Type B pancreatic cell (in vitro differentiated cells): ENCODE results near the gene INA. TPM values are rescaled to one million over a fixed set of nuclear protein-coding genes. Genes with fewer than 3 reads are reported as not detected.

Experiments
- DNase-seq: peaks from one replicate; pipeline ENCODE4 v3.0.0; 2021; ENCODE audit warnings: mixed read lengths; ENCODE audit not compliant: unreplicated experiment; ENCODE audit errors: extremely low spot score
- H3K27ac Mint-ChIP-seq: 2 replicates; pipeline ENCODE4 v1.8.0; 2021; ENCODE audit warnings: mild to moderate bottlenecking, mixed read lengths
- H3K27me3 Mint-ChIP-seq: 2 replicates; pipeline ENCODE4 v1.8.0; 2021; ENCODE audit warnings: mixed read lengths
- H3K36me3 Mint-ChIP-seq: 2 replicates; pipeline ENCODE4 v1.8.0; 2021; ENCODE audit warnings: mixed read lengths
- H3K4me1 Mint-ChIP-seq: one replicate; pipeline ENCODE4 v1.8.0; 2021; ENCODE audit warnings: mixed read lengths; ENCODE audit not compliant: unreplicated experiment
- H3K4me3 Mint-ChIP-seq: 2 replicates; pipeline ENCODE4 v1.8.0; 2021; ENCODE audit warnings: mild to moderate bottlenecking, mixed read lengths
- H3K9me3 Mint-ChIP-seq: 2 replicates; pipeline ENCODE4 v1.8.0; 2021; ENCODE audit warnings: mixed read lengths
- CTCF ChIP-seq: fragments of 200-600 bp; sonication (generic); conservative IDR thresholded peaks from 2 replicates; pipeline ENCODE4 v1.5.0; 2021; ENCODE audit warnings: antibody characterized with exemption, mild to moderate bottlenecking
- total RNA-seq: library from RNA; stranded (reverse); gene quantifications from 2 replicates; pipeline ENCODE4 v1.2.1, GENCODE V29; 2021; ENCODE audit warnings: low replicate concordance

Gene INA
- total RNA-seq, 1 donor from 2014 or later = 9.4 TPM

- H3K4me3 Mint-ChIP-seq = no peak overlapping the region
- no peak for TF ChIP-seq CTCF
- no peak overlapping the region for H3K27ac Mint-ChIP-seq
- H3K4me1 Mint-ChIP-seq = no peaks in the 10 kb centered on the region
- DNase-seq = no peak
- no peaks in the 10 kb centered on the region for H3K27me3 Mint-ChIP-seq
- H3K36me3 Mint-ChIP-seq = peaks cover 19% of the 10 kb centered on the region
- no peaks in the 10 kb centered on the region for H3K9me3 Mint-ChIP-seq
Measured at GRCh38 chr10:103316087-103316486, 39.1 kb downstream of the INA start.

GRCh38 chr10:103327906-103328305 lies 51.0 kb downstream of the INA start:
- no peak for TF ChIP-seq CTCF
- no peaks in the 10 kb centered on the region for H3K4me1 Mint-ChIP-seq
- peaks cover 11% of the 10 kb centered on the region for H3K36me3 Mint-ChIP-seq
- DNase-seq = peak; percentile 13
- H3K4me3 Mint-ChIP-seq = no peak overlapping the region
- no peaks in the 10 kb centered on the region for H3K27me3 Mint-ChIP-seq
- no peaks in the 10 kb centered on the region for H3K9me3 Mint-ChIP-seq
- no peak overlapping the region for H3K27ac Mint-ChIP-seq

GRCh38 chr10:103333934-103334520 lies 57.1 kb downstream of the INA start:
- no peaks in the 10 kb centered on the region for H3K4me1 Mint-ChIP-seq
- TF ChIP-seq CTCF = peak; percentile 89
- H3K36me3 Mint-ChIP-seq = peaks cover 19% of the 10 kb centered on the region
- no peak for DNase-seq
- no peaks in the 10 kb centered on the region for H3K27me3 Mint-ChIP-seq
- no peak overlapping the region for H3K4me3 Mint-ChIP-seq
- H3K9me3 Mint-ChIP-seq = no peaks in the 10 kb centered on the region
- H3K27ac Mint-ChIP-seq = no peak overlapping the region

GRCh38 chr10:103334567-103334966 lies 57.6 kb downstream of the INA start:
- no peak for TF ChIP-seq CTCF
- DNase-seq = no peak
- Mint-ChIP-seq H3K27ac (no peak overlapping the region), H3K4me1 (no peaks in the 10 kb centered on the region), H3K4me3 (no peak overlapping the region), H3K27me3 (no peaks in the 10 kb centered on the region), H3K9me3 (no peaks in the 10 kb centered on the region), H3K36me3 (peaks cover 19% of the 10 kb centered on the region)

- Mint-ChIP-seq H3K27ac (no peak overlapping the region), H3K27me3 (no peaks in the 10 kb centered on the region), H3K36me3 (peaks cover 15% of the 10 kb centered on the region), H3K4me3 (no peak overlapping the region), H3K9me3 (no peaks in the 10 kb centered on the region), H3K4me1 (no peaks in the 10 kb centered on the region)
- no peak for TF ChIP-seq CTCF
- no peak for DNase-seq
Measured at GRCh38 chr10:103336370-103336769, 59.4 kb downstream of the INA start.

Other genes starting within 250 kb of the INA start
- 96.5 and 122 TPM in 2 replicates for gene NT5C2, start 83.9 kb upstream of the INA start, total RNA-seq
- not detected in 2 replicates for gene RPEL1, start 31.3 kb upstream of the INA start, total RNA-seq
- 9.0 and 14.5 TPM in 2 replicates for gene PCGF6, start 74.0 kb downstream of the INA start, total RNA-seq
- 6.2 and 10.0 TPM in 2 replicates for gene TAF5, start 90.8 kb downstream of the INA start, total RNA-seq
- gene ATP5MK, start 119.3 kb downstream of the INA start, total RNA-seq = 300 and 424 TPM in 2 replicates
- 46.3 and 53.2 TPM in 2 replicates for gene PDCD11, start 119.5 kb downstream of the INA start, total RNA-seq
- gene CALHM2, start 175.2 kb downstream of the INA start, total RNA-seq = 3.5 and 27.8 TPM in 2 replicates
- gene CALHM1, start 181.8 kb downstream of the INA start, total RNA-seq = 0.17 TPM in 1 of 2 replicates, not detected in the other
- 3.3 and 20.3 TPM in 2 replicates for gene CALHM3, start 202.1 kb downstream of the INA start, total RNA-seq
- 38.3 and 102 TPM in 2 replicates for gene NEURL1, start 216.6 kb downstream of the INA start, total RNA-seq